ENCODE data around the gene PAQR7. TPM values are rescaled to one million over a fixed set of nuclear protein-coding genes. Genes with fewer than 3 reads are reported as not detected.

Gene PAQR7
- total RNA-seq, 6 experiments from 2014 or later: 16.0 to 19.5 (median 17.9) TPM

DNA sequence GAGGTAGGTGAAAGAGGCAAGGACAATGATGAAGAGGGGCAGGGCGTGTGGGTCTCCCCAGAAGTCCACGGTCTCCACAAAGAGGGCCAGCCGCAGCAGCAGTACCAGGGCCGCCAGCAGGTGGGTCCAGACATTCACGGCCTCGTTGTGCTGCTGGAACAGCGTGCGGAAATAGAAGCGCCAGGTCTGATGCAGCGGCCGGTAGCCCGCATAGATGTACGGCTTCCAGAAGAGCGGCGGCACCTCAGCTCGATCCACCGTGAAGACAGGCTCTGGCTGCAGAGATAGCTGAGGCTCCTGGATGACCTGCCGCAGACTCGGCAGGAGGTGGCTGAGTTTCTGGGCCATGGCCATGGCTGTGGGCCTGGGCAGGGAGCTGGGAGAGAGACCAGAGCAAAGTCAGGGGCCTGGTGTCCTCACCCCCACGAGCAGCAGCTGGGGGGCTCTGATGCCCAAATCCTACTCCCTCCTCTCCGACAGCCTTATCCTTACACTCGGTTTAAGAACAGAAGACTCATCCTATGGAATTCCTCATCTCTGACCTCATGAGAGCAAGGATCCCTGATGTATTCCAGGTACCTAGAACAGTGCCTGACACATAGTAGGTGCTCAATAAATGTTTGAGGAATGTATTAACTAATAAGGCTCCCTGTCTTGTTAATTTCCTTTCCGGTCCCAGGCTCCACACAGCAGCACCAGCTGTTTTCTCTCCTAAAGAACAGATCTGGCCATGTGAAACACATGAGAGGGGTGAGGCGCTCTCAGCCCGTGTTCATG lies 11.8 kb downstream of the PAQR7 start:
- H3K27me3 Mint-ChIP-seq (ENCODE audit: insufficient read depth): no peaks in the 10 kb centered on the region; the same call in 1 of the 2 replicates
- no peak for DNase-seq
- TF ChIP-seq, protein P1, sequence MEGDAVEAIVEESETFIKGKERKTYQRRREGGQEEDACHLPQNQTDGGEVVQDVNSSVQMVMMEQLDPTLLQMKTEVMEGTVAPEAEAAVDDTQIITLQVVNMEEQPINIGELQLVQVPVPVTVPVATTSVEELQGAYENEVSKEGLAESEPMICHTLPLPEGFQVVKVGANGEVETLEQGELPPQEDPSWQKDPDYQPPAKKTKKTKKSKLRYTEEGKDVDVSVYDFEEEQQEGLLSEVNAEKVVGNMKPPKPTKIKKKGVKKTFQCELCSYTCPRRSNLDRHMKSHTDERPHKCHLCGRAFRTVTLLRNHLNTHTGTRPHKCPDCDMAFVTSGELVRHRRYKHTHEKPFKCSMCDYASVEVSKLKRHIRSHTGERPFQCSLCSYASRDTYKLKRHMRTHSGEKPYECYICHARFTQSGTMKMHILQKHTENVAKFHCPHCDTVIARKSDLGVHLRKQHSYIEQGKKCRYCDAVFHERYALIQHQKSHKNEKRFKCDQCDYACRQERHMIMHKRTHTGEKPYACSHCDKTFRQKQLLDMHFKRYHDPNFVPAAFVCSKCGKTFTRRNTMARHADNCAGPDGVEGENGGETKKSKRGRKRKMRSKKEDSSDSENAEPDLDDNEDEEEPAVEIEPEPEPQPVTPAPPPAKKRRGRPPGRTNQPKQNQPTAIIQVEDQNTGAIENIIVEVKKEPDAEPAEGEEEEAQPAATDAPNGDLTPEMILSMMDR (IDR thresholded peaks at IDR 0.05): peak; percentile 13; the same call in 1 of the 2 replicates
- peaks cover 15% of the 10 kb centered on the region; the same call in 1 of the 2 replicates for H3K4me1 Mint-ChIP-seq (ENCODE audit: low read depth)
- H3K27ac Mint-ChIP-seq: no peak overlapping the region
- H3K4me3 Mint-ChIP-seq: no peak overlapping the region
- peaks cover 18% of the 10 kb centered on the region for H3K36me3 Mint-ChIP-seq (ENCODE audit: low read depth)
- no peaks in the 10 kb centered on the region for H3K9me3 Mint-ChIP-seq

DNA sequence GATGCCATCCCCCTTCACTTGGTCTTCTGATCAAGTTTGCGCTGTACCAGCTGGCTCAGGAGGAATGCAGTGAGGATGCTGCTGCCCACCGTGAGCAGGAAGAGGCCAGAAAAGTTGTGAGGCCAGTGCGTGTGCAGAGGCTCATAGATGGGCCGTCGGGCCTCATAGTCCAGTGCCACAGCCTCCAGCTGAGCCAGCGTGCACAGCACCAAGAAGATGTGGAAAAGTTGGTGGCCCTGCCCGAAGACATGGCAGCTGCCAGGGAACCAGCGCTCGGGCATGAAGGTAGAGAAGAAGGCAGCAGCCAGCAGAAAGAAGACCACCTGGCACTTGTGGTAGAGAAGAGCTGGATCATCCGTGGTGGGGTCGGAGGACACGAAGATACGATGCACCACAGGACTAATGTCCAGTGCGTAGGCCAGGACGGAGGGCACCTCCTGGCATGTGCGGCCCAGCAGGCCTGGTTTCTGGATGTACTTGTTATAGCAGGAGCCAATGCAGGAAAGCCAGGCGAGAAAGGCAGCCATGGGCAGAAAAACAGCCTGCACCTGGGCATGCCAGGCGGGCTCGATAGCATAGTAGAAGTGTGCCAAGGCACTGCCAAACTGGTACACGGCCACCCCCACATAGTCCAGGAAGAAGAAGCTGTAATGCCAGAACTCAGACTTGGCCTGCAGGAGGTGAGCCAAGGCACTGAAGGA lies 12.6 kb downstream of the PAQR7 start:
- Mint-ChIP-seq H3K36me3 (ENCODE audit: low read depth) (peaks cover 18% of the 10 kb centered on the region), H3K27ac (no peak overlapping the region)
- no peak for DNase-seq

DNA sequence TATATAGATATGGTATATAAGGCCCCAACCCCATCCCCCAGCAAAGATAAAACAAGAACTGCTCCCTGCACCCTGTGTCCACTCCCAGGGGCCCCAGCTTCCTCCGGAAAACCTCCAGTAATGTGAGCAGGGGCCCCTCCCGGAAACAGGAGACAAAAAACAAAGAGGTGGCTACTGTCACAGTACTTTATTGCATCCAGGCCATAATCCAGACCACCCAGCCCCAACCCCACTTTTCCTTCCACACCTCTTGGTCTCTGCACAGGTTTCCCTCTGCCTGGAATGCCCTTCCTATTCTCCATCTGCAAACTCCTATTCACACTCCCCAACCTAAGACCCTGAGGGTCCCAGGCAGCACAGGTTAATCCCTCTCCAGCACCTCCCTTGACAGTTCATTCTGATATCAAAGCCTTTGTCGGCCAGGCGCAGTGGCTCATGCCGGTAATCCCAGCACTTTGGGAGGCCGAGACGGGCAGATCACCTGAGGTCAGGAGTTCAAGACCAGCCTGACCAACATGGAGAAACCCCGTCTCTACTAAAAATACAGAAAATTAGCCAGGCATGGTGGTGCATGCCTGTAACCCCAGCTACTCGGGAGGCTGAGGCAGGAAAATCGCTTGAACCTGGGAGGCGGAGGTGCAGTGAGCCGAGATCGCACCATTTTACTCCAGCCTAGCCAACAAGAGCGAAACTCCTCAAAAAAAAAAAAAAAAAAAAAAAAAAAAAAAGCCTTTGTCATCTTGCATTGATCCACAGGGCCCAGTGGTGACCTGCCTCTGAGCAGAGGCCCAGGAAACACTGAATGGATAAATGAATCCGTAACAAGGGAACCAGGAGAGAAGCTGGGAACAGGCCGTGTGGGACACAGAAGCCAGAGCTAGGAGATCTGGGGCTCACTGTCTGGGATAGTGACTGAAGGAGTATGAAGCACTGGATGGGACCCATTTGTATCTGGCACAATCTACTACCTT lies 13.9 kb downstream of the PAQR7 start:
- peaks cover 18% of the 10 kb centered on the region for H3K36me3 Mint-ChIP-seq (ENCODE audit: low read depth)
- TF ChIP-seq, protein P1 (IDR thresholded peaks at IDR 0.05): no peak
- DNase-seq: no peak
- no peaks in the 10 kb centered on the region; the same call in 1 of the 2 replicates for H3K27me3 Mint-ChIP-seq (ENCODE audit: insufficient read depth)
- H3K4me3 Mint-ChIP-seq: no peak overlapping the region
- peak overlapping the region; percentile 26; the same call in 1 of the 2 replicates for H3K27ac Mint-ChIP-seq
- peaks cover 21% of the 10 kb centered on the region; the same call in 1 of the 2 replicates for H3K4me1 Mint-ChIP-seq (ENCODE audit: low read depth)
- no peaks in the 10 kb centered on the region for H3K9me3 Mint-ChIP-seq

More for the DNA sequence above, 12.6 kb downstream of the PAQR7 start:
- Mint-ChIP-seq H3K27me3 (ENCODE audit: insufficient read depth) (no peaks in the 10 kb centered on the region; the same call in 1 of the 2 replicates), H3K4me3 (no peak overlapping the region), H3K4me1 (ENCODE audit: low read depth) (peaks cover 21% of the 10 kb centered on the region; the same call in 1 of the 2 replicates), H3K9me3 (no peaks in the 10 kb centered on the region)
- TF ChIP-seq, protein P1 (IDR thresholded peaks at IDR 0.05): no peak

DNA sequence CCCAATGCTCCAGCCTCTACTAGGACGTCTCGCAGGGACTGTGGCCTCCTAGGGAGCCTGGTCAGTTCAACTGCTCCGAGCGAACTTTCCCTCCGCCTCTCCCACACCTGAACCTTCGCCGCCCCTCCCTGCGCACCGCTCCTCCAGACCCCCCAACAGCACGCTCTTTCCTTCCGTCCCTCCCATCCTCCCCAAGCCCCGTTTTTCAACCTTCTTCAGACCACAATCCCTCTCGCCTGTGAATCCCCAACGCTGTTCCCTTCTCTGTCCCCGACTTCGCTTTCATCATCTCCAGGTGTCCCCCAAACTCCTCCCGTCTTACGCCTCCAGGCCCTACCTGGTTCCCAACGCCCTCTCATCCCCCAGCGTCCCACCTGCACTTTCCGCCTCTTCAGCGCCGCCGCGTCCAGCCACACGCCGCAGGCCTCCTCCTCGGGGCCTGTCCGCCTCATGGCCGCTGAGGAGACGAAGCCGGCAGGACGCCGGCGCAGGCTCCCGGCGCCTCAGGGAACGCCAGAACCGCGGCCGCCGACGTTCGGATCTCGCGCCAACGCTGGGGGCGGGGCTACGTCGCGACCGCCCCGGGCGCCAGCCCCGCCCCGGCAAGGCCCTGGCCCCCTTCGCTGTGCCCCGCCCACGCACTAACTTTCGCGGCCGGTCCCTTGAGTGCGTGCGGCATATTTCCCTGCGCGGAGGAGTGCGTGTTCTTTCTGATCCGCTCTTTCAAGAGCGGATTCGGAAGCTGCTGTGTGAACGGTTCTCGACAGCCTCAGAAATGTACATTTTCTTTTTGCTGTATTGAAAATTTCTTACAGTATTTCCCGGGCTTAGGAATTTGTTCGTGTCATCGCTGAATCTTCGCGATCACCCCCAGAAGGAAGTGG lies 16.4 kb downstream of the PAQR7 start, which contains the start of gene AUNIP:
AUNIP (minus strand) TSS at position 552 of the 884 bp plus-strand sequence; CDS start at position 452, 100 bp downstream.
- Mint-ChIP-seq H3K36me3 (ENCODE audit: low read depth) (peaks cover 15% of the 10 kb centered on the region), H3K4me1 (ENCODE audit: low read depth) (peaks cover 21% of the 10 kb centered on the region; the same call in 1 of the 2 replicates), H3K27ac (peak within 1 kb of the TSS; percentile 97), H3K27me3 (ENCODE audit: insufficient read depth) (no peaks in the 10 kb centered on the region; the same call in 1 of the 2 replicates), H3K4me3 (peak within 1 kb of the TSS; percentile 94), H3K9me3 (no peaks in the 10 kb centered on the region)
- DNase-seq: peak; percentile 76
- TF ChIP-seq, protein P1 (IDR thresholded peaks at IDR 0.05): no peak
